Fibroblast of skin of left biceps (primary cell): ENCODE results near the gene ERO1B.
"Not testable (repeated sequence)": the region's sequence is repeated elsewhere in the genome, so short reads cannot be mapped to it uniquely, and the experiment has no call there.

Experiments
- DNase-seq, 2 experiments: peaks; one replicate each; pipeline ENCODE4 v3.0.0-alpha.2; 2013; ENCODE audit warnings: low read depth in 2 of 2

ERO1B gene

GRCh38 chr1:236281654-236282424 is at the start of gene ERO1B:
Gene ERO1B, minus strand, starts transcription at chr1:236281958. Its CDS starts 175 bp downstream, at chr1:236281783.
- peak; percentile 83 to 88 for DNase-seq

- not testable (repeated sequence) for DNase-seq
Measured at GRCh38 chr1:236331412-236331811, 49.7 kb upstream of the ERO1B start.

GRCh38 chr1:236326432-236326831 is 44.7 kb upstream of the ERO1B start:
- no peak for DNase-seq

GRCh38 chr1:236325567-236325966 is 43.8 kb upstream of the ERO1B start:
- no peak for DNase-seq

GRCh38 chr1:236323819-236324411 is 42.2 kb upstream of the ERO1B start:
- DNase-seq: no peak

GRCh38 chr1:236322566-236323409 is 41.0 kb upstream of the ERO1B start:
- no peak for DNase-seq

GRCh38 chr1:236321101-236321500 is 39.3 kb upstream of the ERO1B start:
- DNase-seq: no peak

- no peak for DNase-seq
Measured at GRCh38 chr1:236320671-236321070, 38.9 kb upstream of the ERO1B start.

GRCh38 chr1:236320214-236320613 is 38.5 kb upstream of the ERO1B start:
- DNase-seq: no peak

- DNase-seq: no peak
Measured at GRCh38 chr1:236316437-236316836, 34.7 kb upstream of the ERO1B start.

GRCh38 chr1:236315518-236315917 is 33.8 kb upstream of the ERO1B start:
- DNase-seq: no peak

- DNase-seq: no peak
Measured at GRCh38 chr1:236315092-236315491, 33.3 kb upstream of the ERO1B start.

GRCh38 chr1:236314050-236314449 is 32.3 kb upstream of the ERO1B start:
- DNase-seq: not testable (repeated sequence)

- no peak for DNase-seq
Measured at GRCh38 chr1:236313427-236313826, 31.7 kb upstream of the ERO1B start.

GRCh38 chr1:236311040-236311439 is 29.3 kb upstream of the ERO1B start:
- no peak for DNase-seq

GRCh38 chr1:236308827-236309226 is 27.1 kb upstream of the ERO1B start:
- no peak for DNase-seq

- no peak for DNase-seq
Measured at GRCh38 chr1:236307435-236307834, 25.7 kb upstream of the ERO1B start.

- no peak for DNase-seq
Measured at GRCh38 chr1:236304682-236305081, 22.9 kb upstream of the ERO1B start.

GRCh38 chr1:236303675-236304074 is 21.9 kb upstream of the ERO1B start:
- no peak for DNase-seq

GRCh38 chr1:236302941-236303340 is 21.2 kb upstream of the ERO1B start:
- no peak for DNase-seq

GRCh38 chr1:236301958-236302335 is 20.2 kb upstream of the ERO1B start:
- DNase-seq: no peak
